GM23338 (cell line): ENCODE measurements around the gene RBM33. TPM values are rescaled to one million over a fixed set of nuclear protein-coding genes. Genes with fewer than 3 reads are reported as not detected.

Experiments
- ATAC-seq: fragments of 200-7000 bp; cut with Tn5 transposase; 3 replicates; pipeline ENCODE4 v1.9.1; 2020
- DNase-seq: peaks from one replicate; pipeline ENCODE4 v3.0.0-alpha.2; 2015; ENCODE audit warnings: low spot score
- H2AFZ ChIP-seq: fragments of 200-600 bp; sonication (generic); 2 replicates; pipeline ENCODE4 v1.8.0; 2016; ENCODE audit warnings: antibody characterized with exemption, mild to moderate bottlenecking, moderate library complexity
- H3F3A ChIP-seq: fragments of 200-600 bp; sonication (generic); replicated peaks from 2 replicates; pipeline ENCODE4 v1.8.0; 2017; ENCODE audit warnings: antibody characterized with exemption, mixed run types, low read depth
- H3K27ac ChIP-seq: fragments of 200-600 bp; sonication (generic); 2 replicates; pipeline ENCODE4 v1.6.1; 2016; ENCODE audit warnings: low read depth
- H3K27me3 ChIP-seq: fragments of 200-600 bp; sonication (generic); 2 replicates; pipeline ENCODE4 v1.8.0; 2016; ENCODE audit warnings: mild to moderate bottlenecking, mixed run types, moderate library complexity; ENCODE audit not compliant: insufficient read depth
- H3K36me3 ChIP-seq: fragments of 200-600 bp; sonication (generic); 2 replicates; pipeline ENCODE4 v1.8.0; 2016; ENCODE audit warnings: mild to moderate bottlenecking; ENCODE audit not compliant: insufficient read depth
- H3K4me1 ChIP-seq: fragments of 200-600 bp; sonication (generic); 2 replicates; pipeline ENCODE4 v1.8.0; 2016; ENCODE audit warnings: mild to moderate bottlenecking, moderate library complexity; ENCODE audit not compliant: insufficient read depth
- H3K4me2 ChIP-seq: fragments of 200-600 bp; sonication (generic); 2 replicates; pipeline ENCODE4 v1.7.1; 2017; ENCODE audit warnings: mixed run types
- H3K4me3 ChIP-seq: fragments of 200-600 bp; sonication (generic); 2 replicates; pipeline ENCODE4 v1.6.1; 2016; ENCODE audit warnings: mixed run types
- H3K79me2 ChIP-seq: fragments of 200-600 bp; sonication (generic); replicated peaks from 2 replicates; pipeline ENCODE4 v1.8.0; 2017; ENCODE audit warnings: mild to moderate bottlenecking; ENCODE audit not compliant: insufficient read depth
- H3K9me2 ChIP-seq: fragments of 200-600 bp; sonication (generic); 2 replicates; pipeline ENCODE4 v1.8.0; 2017; ENCODE audit not compliant: insufficient read depth
- H4K20me1 ChIP-seq: fragments of 200-600 bp; sonication (generic); replicated peaks from 2 replicates; pipeline ENCODE4 v1.8.0; 2017; ENCODE audit warnings: mild to moderate bottlenecking; ENCODE audit not compliant: insufficient read depth
- H3K27ac Mint-ChIP-seq: 2 replicates; pipeline ENCODE4 v1.8.0; 2020; ENCODE audit warnings: inconsistent platforms, mild to moderate bottlenecking, moderate library complexity, mixed read lengths
- H3K27me3 Mint-ChIP-seq: 3 replicates; pipeline ENCODE4 v1.8.0; 2022; ENCODE audit warnings: low read depth, mild to moderate bottlenecking, moderate library complexity, mixed read lengths, inconsistent platforms; ENCODE audit not compliant: insufficient read depth, poor library complexity
- H3K36me3 Mint-ChIP-seq: 3 replicates; pipeline ENCODE4 v1.8.0; 2021; ENCODE audit warnings: low read depth, mild to moderate bottlenecking, inconsistent platforms, moderate library complexity, mixed read lengths
- H3K4me1 Mint-ChIP-seq: 3 replicates; pipeline ENCODE4 v1.8.0; 2020; ENCODE audit warnings: mild to moderate bottlenecking, inconsistent platforms, mixed read lengths
- H3K4me3 Mint-ChIP-seq: 3 replicates; pipeline ENCODE4 v1.8.0; 2021; ENCODE audit warnings: moderate library complexity, mild to moderate bottlenecking, inconsistent platforms, mixed read lengths
- H3K9me3 Mint-ChIP-seq: 3 replicates; pipeline ENCODE4 v1.8.0; 2020; ENCODE audit warnings: moderate library complexity, mild to moderate bottlenecking, inconsistent platforms, mixed read lengths
- ETS1 ChIP-seq: IDR thresholded peaks from 2 replicates; pipeline ENCODE4 v1.6.1; 2016; ENCODE audit warnings: antibody characterized with exemption
- EZH2phosphoT487 ChIP-seq: fragments of 200-600 bp; sonication (generic); IDR thresholded peaks from one replicate; pipeline ENCODE4 v1.8.1; 2018; ENCODE audit warnings: antibody characterized with exemption; ENCODE audit not compliant: unreplicated experiment
- NANOG ChIP-seq: IDR thresholded peaks from 2 replicates; pipeline ENCODE4 v1.6.1; 2016; ENCODE audit warnings: antibody characterized with exemption, borderline replicate concordance
- POLR2AphosphoS5 ChIP-seq: IDR thresholded peaks from 2 replicates; pipeline ENCODE4 v1.6.1; 2016; ENCODE audit warnings: antibody characterized with exemption, low read depth
- STAT1 ChIP-seq: IDR thresholded peaks from one replicate; pipeline ENCODE4 v1.6.1; 2016; ENCODE audit warnings: antibody characterized with exemption; ENCODE audit not compliant: unreplicated experiment
- ZNF114 ChIP-seq: fragments of 250-450 bp; sonication (Bioruptor Pico); IDR thresholded peaks from 2 replicates; pipeline ENCODE4 v1.5.0; 2020; ENCODE audit warnings: mild to moderate bottlenecking, moderate library complexity
- ZNF331 ChIP-seq: fragments of 250-450 bp; sonication (Bioruptor Pico); IDR thresholded peaks from 2 replicates; pipeline ENCODE4 v1.5.0; 2020; ENCODE audit warnings: low read depth, mild to moderate bottlenecking, moderate library complexity
- polyA plus RNA-seq: library from polyadenylated mRNA; unstranded; fragments of >200 nt; fragmentation: Nextera tagmentation; extraction: Ambion mirVana; gene quantifications from 2 replicates; pipeline ENCODE4 v1.2.1, GENCODE V29; 2016
- total RNA-seq: library from RNA; depleted of rRNA; stranded (reverse); fragments of >200 nt; shearing (Covaris generic); gene quantifications from 2 replicates; pipeline ENCODE4 v1.2.3, GENCODE V29; 2014
- TF ChIP-seq, protein P1 (sequence below): IDR thresholded peaks from one replicate; pipeline ENCODE4 v1.6.1; 2018; ENCODE audit warnings: antibody characterized with exemption; ENCODE audit not compliant: unreplicated experiment
- TF ChIP-seq, protein P2 (sequence below), 2 experiments: fragments of 200-600 bp in 1 of 2; sonication (generic) in 1 of 2; conservative IDR thresholded peaks; 2 replicates each; pipeline versions ENCODE4 v1.5.1 to v1.6.1; 2016 to 2017; ENCODE audit warnings: antibody characterized with exemption in 2 of 2, low read depth in 2 of 2, mild to moderate bottlenecking in 2 of 2, moderate library complexity in 1 of 2

The RBM33 gene
- total and polyA plus RNA-seq, 2 experiments from 2014 or later: 47.7 to 94.7 TPM

DNA sequence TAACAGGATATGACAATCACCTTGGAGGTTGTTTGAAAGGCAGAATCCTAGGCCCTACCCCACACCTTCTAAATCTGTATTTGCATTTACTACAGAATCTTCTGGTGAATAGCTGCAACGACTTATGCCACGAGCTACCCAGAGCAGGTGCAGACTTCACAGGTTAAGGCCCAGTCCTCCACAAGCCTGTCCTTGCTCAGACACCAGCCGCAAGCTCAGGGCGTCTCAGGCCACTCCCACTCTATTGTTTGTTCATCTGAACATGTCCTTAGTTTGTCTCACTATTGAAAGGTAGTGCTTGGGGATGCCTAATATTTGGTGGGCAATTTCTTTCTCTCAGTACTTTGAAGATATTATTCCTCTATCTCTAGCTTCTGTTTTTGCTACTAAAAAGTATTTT is 18.9 kb upstream of the RBM33 start:
- Mint-ChIP-seq H3K9me3 (peaks cover 17% of the 10 kb centered on the region), H3K4me3 (no peak overlapping the region), H3K27me3 (peaks cover 2% of the 10 kb centered on the region), H3K27ac (no peak overlapping the region), H3K4me1 (peaks cover 4% of the 10 kb centered on the region), H3K36me3 (no peaks in the 10 kb centered on the region; the same call in 2 of the 3 replicates)
- Histone ChIP-seq H3K36me3 (peaks cover 3% of the 10 kb centered on the region; the same call in 1 of the 2 replicates), H3K4me1 (no peaks in the 10 kb centered on the region; the same call in 1 of the 2 replicates), H3K79me2 (no peaks in the 10 kb centered on the region), H3K4me2 (no peak overlapping the region), H3F3A (no peaks in the 10 kb centered on the region), H3K4me3 (no peak overlapping the region), H3K27me3 (no peaks in the 10 kb centered on the region), H3K27ac (no peak overlapping the region), H4K20me1 (no peaks in the 10 kb centered on the region), H3K9me2 (no peaks in the 10 kb centered on the region), H2AFZ (no peak overlapping the region)
- no peak for DNase-seq
- TF ChIP-seq, protein P1, sequence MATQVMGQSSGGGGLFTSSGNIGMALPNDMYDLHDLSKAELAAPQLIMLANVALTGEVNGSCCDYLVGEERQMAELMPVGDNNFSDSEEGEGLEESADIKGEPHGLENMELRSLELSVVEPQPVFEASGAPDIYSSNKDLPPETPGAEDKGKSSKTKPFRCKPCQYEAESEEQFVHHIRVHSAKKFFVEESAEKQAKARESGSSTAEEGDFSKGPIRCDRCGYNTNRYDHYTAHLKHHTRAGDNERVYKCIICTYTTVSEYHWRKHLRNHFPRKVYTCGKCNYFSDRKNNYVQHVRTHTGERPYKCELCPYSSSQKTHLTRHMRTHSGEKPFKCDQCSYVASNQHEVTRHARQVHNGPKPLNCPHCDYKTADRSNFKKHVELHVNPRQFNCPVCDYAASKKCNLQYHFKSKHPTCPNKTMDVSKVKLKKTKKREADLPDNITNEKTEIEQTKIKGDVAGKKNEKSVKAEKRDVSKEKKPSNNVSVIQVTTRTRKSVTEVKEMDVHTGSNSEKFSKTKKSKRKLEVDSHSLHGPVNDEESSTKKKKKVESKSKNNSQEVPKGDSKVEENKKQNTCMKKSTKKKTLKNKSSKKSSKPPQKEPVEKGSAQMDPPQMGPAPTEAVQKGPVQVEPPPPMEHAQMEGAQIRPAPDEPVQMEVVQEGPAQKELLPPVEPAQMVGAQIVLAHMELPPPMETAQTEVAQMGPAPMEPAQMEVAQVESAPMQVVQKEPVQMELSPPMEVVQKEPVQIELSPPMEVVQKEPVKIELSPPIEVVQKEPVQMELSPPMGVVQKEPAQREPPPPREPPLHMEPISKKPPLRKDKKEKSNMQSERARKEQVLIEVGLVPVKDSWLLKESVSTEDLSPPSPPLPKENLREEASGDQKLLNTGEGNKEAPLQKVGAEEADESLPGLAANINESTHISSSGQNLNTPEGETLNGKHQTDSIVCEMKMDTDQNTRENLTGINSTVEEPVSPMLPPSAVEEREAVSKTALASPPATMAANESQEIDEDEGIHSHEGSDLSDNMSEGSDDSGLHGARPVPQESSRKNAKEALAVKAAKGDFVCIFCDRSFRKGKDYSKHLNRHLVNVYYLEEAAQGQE: no peak
- TF ChIP-seq EZH2phosphoT487 (no peak), NANOG (no peak), ETS1 (no peak), STAT1 (no peak), ZNF114 (CRISPR knock-in tag) (no peak), ZNF331 (no peak)
- TF ChIP-seq, protein P2, sequence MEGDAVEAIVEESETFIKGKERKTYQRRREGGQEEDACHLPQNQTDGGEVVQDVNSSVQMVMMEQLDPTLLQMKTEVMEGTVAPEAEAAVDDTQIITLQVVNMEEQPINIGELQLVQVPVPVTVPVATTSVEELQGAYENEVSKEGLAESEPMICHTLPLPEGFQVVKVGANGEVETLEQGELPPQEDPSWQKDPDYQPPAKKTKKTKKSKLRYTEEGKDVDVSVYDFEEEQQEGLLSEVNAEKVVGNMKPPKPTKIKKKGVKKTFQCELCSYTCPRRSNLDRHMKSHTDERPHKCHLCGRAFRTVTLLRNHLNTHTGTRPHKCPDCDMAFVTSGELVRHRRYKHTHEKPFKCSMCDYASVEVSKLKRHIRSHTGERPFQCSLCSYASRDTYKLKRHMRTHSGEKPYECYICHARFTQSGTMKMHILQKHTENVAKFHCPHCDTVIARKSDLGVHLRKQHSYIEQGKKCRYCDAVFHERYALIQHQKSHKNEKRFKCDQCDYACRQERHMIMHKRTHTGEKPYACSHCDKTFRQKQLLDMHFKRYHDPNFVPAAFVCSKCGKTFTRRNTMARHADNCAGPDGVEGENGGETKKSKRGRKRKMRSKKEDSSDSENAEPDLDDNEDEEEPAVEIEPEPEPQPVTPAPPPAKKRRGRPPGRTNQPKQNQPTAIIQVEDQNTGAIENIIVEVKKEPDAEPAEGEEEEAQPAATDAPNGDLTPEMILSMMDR (conservative IDR thresholded peaks at IDR 0.05; ENCODE audit: low read depth in 2 of 2): no peak
- ATAC-seq: peak; percentile 27; the same call in 1 of the 3 replicates

- H3K9me2 ChIP-seq: no peaks in the 10 kb centered on the region
- no peak overlapping the region for H3K4me3 ChIP-seq
- no peak overlapping the region for H2AFZ ChIP-seq
- no peaks in the 10 kb centered on the region for H4K20me1 ChIP-seq
- H3F3A ChIP-seq: no peaks in the 10 kb centered on the region
- no peak overlapping the region for H3K27ac ChIP-seq
- TF ChIP-seq POLR2AphosphoS5 (no peak), ETS1 (no peak), NANOG (no peak), ZNF331 (no peak)
- H3K27me3 ChIP-seq: no peaks in the 10 kb centered on the region
- Mint-ChIP-seq H3K9me3 (peaks cover 49% of the 10 kb centered on the region), H3K4me1 (no peaks in the 10 kb centered on the region), H3K4me3 (no peak overlapping the region), H3K36me3 (peaks cover 15% of the 10 kb centered on the region), H3K27ac (no peak overlapping the region), H3K27me3 (no peaks in the 10 kb centered on the region)
- DNase-seq: no peak
- no peak for ATAC-seq
- H3K4me1 ChIP-seq: no peaks in the 10 kb centered on the region
- H3K4me2 ChIP-seq: no peak overlapping the region
- peaks cover 3% of the 10 kb centered on the region; the same call in 1 of the 2 replicates for H3K36me3 ChIP-seq
- no peaks in the 10 kb centered on the region for H3K79me2 ChIP-seq
These were observed 15.3 kb upstream of the RBM33 start for GRCh38 chr7:155629171-155629570.
